SH-SY5Y (cell line): ENCODE measurements around the gene SP5.

ENCODE experiments used
- GATA2 ChIP-seq: IDR thresholded peaks from 2 replicates; pipeline ENCODE4 v1.6.1; 2011; ENCODE audit warnings: mild to moderate bottlenecking, low read depth, low read length
- GATA3 ChIP-seq: IDR thresholded peaks from 2 replicates; pipeline ENCODE4 v1.6.1; 2011; ENCODE audit warnings: low read depth, mild to moderate bottlenecking, low read length, moderate library complexity

DNA sequence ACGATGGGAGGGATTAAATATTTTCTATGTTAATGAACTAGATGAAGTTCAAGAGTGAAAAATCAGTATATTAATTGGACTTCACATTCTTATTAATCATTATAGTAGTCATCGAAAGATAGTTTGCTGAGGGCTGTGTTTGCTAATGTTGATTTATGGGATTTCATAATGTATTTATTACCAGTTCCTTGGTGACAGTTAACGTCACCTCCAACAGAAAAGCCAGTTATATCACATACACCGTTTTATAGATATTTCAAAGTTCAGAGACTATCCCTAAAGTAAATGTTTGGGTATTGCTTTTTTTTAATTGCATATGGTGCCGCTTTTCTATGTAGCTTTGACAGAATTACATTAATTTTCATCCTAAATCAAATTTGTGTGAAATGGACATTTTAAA is 49.4 kb upstream of the SP5 start:
- TF ChIP-seq GATA3 = no peak
- TF ChIP-seq GATA2 = no peak
